Ishikawa (cell line): Measurements from ENCODE around the gene ZNF319.

Source experiments
- REST ChIP-seq: IDR thresholded peaks from 2 replicates; pipeline ENCODE4 v1.6.1; 2012; ENCODE audit warnings: low read depth, mild to moderate bottlenecking
- USF1 ChIP-seq: IDR thresholded peaks from 2 replicates; pipeline ENCODE4 v1.6.1; 2012

- TF ChIP-seq USF1 (no peak), REST (no peak)
These were observed 47.6 kb downstream of the ZNF319 start for GRCh38 chr16:57952909-57953308.
